Chondrocyte (in vitro differentiated cells): ENCODE measurements around the gene NDUFB5. TPM values are rescaled to one million over a fixed set of nuclear protein-coding genes. Genes with fewer than 3 reads are reported as not detected.

Experiments used
- DNase-seq: peaks from one replicate; pipeline ENCODE4 v3.0.0; 2021; ENCODE audit warnings: mixed read lengths, low spot score
- H3K27ac Mint-ChIP-seq: one replicate; pipeline ENCODE4 v1.8.0; 2021; ENCODE audit warnings: mild to moderate bottlenecking, moderate library complexity, mixed read lengths; ENCODE audit not compliant: unreplicated experiment
- H3K27me3 Mint-ChIP-seq: 2 replicates; pipeline ENCODE4 v1.8.0; 2021; ENCODE audit warnings: low read depth, mixed read lengths
- H3K36me3 Mint-ChIP-seq: 2 replicates; pipeline ENCODE4 v1.8.0; 2021; ENCODE audit warnings: low read depth, mixed read lengths
- H3K4me1 Mint-ChIP-seq: 2 replicates; pipeline ENCODE4 v1.8.0; 2021; ENCODE audit warnings: low read depth, mild to moderate bottlenecking, mixed read lengths
- H3K4me3 Mint-ChIP-seq: one replicate; pipeline ENCODE4 v1.8.0; 2021; ENCODE audit warnings: mild to moderate bottlenecking, moderate library complexity, mixed read lengths; ENCODE audit not compliant: unreplicated experiment
- H3K9me3 Mint-ChIP-seq: 2 replicates; pipeline ENCODE4 v1.8.0; 2021; ENCODE audit warnings: low read depth, mixed read lengths
- total RNA-seq: library from RNA; stranded (reverse); gene quantifications from 3 replicates; pipeline ENCODE4 v1.2.1, GENCODE V29; 2021
- TF ChIP-seq, protein P1 (sequence below): fragments of 200-600 bp; sonication (generic); IDR thresholded peaks from 2 replicates; pipeline ENCODE4 v1.5.0; 2021; ENCODE audit warnings: antibody characterized with exemption, mild to moderate bottlenecking, moderate library complexity

The NDUFB5 gene
- total RNA-seq, 1 donor from 2014 or later, result 58.5 TPM

DNA sequence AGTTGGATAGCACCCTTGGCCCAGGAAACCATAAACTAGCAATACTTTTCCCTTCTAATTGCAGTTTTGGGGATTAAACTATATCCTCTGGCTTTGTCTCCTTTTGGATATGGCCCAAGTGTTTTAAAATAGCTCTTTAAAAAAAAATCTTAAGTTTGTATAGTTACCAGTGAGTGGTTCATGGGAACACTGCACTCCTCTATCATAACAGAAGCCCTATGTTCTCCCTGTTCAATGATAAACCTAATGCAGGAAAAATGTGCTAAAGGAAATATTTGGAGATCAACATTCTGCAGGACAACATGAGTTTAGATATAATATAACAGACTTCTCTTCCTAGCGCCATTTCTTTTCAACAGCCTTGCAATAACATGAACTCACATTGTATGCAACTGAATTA, 13.3 kb upstream of the NDUFB5 start:
- Mint-ChIP-seq H3K27me3 (no peaks in the 10 kb centered on the region), H3K27ac (peak overlapping the region; percentile 61), H3K4me1 (peaks cover 27% of the 10 kb centered on the region), H3K4me3 (no peak overlapping the region), H3K9me3 (no peaks in the 10 kb centered on the region), H3K36me3 (peaks cover 22% of the 10 kb centered on the region)
- no peak for DNase-seq
- TF ChIP-seq, protein P1, sequence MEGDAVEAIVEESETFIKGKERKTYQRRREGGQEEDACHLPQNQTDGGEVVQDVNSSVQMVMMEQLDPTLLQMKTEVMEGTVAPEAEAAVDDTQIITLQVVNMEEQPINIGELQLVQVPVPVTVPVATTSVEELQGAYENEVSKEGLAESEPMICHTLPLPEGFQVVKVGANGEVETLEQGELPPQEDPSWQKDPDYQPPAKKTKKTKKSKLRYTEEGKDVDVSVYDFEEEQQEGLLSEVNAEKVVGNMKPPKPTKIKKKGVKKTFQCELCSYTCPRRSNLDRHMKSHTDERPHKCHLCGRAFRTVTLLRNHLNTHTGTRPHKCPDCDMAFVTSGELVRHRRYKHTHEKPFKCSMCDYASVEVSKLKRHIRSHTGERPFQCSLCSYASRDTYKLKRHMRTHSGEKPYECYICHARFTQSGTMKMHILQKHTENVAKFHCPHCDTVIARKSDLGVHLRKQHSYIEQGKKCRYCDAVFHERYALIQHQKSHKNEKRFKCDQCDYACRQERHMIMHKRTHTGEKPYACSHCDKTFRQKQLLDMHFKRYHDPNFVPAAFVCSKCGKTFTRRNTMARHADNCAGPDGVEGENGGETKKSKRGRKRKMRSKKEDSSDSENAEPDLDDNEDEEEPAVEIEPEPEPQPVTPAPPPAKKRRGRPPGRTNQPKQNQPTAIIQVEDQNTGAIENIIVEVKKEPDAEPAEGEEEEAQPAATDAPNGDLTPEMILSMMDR, result no peak

DNA sequence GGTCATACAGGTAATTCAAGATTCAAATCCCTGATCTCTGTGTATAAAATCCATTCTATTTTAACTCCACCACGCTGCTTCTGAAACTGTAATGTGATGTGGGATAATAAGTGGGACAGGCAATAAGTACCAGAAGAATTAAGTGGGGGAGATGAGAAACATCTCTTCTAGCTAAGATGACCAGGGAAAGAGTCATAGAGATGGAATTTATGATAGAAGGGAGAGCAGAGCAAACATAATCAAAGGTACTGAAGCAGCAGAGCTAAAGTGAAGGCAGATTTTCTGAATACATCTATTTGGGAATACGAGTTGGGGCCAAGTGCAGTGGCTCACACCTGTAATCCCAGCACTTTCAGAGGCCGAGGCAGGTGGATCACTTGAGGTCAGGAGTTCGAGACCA, 5.1 kb upstream of the NDUFB5 start:
- TF ChIP-seq, protein P1, result no peak
- DNase-seq, result no peak
- Mint-ChIP-seq H3K36me3 (peaks cover 11% of the 10 kb centered on the region), H3K27me3 (no peaks in the 10 kb centered on the region), H3K9me3 (no peaks in the 10 kb centered on the region), H3K4me3 (no peak overlapping the region), H3K27ac (no peak overlapping the region), H3K4me1 (peaks cover 10% of the 10 kb centered on the region)

GRCh38 chr3:179603321-179603720, 1.3 kb upstream of the NDUFB5 start:
- Mint-ChIP-seq H3K4me1 (peaks cover 27% of the 10 kb centered on the region), H3K4me3 (peak overlapping the region; percentile 99), H3K36me3 (peaks cover 14% of the 10 kb centered on the region), H3K27ac (peak overlapping the region; percentile 100), H3K9me3 (no peaks in the 10 kb centered on the region), H3K27me3 (no peaks in the 10 kb centered on the region)
- DNase-seq, result no peak
- TF ChIP-seq, protein P1, result no peak

DNA sequence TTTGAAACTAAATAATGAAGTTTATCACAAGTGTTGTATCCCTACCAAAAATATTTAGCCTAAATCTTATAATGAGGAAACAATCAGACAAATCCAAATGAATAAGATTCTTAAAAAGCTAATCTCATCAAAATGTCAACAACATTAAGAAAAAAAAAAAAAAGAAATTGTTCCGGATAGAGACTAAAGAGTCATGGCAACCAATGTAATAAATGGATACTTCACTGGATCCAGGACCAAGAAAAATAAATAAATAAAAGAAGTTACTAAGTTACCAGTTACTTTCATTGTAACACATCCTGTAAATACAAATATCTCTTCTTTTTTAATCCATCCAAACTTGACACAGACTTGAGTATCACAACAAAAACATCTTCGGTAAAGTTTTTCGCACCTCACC, 763 bp upstream of the NDUFB5 start:
- Mint-ChIP-seq H3K27me3 (no peaks in the 10 kb centered on the region), H3K9me3 (no peaks in the 10 kb centered on the region), H3K36me3 (peaks cover 14% of the 10 kb centered on the region), H3K27ac (peak overlapping the region; percentile 100), H3K4me1 (peaks cover 27% of the 10 kb centered on the region), H3K4me3 (peak overlapping the region; percentile 99)
- TF ChIP-seq, protein P1, result no peak
- no peak for DNase-seq

DNA sequence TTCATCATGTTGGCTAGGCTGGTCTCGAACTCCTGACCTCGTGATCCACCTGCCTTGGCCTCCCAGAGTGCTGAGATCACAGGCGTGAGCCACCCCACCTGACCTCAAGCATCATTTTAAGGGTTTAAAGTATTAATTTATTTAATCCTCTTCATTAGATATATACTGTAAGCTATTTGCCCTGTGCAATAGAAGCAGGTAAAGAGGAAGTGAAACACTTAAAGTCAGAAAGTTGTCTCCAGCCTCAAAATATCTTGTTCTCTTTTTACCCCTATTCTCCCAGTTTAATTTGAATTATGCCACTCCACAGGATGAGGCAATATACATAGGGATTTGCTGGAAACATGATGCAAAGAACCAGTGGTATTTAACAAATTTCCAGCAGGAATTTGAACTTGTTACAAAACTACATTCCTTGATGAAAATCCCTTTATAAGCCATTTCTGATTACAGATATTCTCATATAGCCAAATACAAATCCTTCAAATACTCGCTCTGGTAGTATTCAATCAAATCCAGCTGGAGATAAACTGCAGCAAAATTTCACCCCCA, 2.0 kb downstream of the NDUFB5 start:
- Mint-ChIP-seq H3K4me1 (peaks cover 27% of the 10 kb centered on the region), H3K27ac (no peak overlapping the region), H3K36me3 (peaks cover 7% of the 10 kb centered on the region), H3K4me3 (no peak overlapping the region), H3K27me3 (no peaks in the 10 kb centered on the region), H3K9me3 (no peaks in the 10 kb centered on the region)
- DNase-seq, result no peak
- TF ChIP-seq, protein P1, result no peak
